ENCODE results near the gene MOB2.

MOB2 gene

GRCh38 chr11:1468473-1469066, 18.0 kb downstream of the MOB2 start:
- no peak for TF ChIP-seq OSR1 (CRISPR knock-in tag; IDR thresholded peaks at IDR 0.05)
- TF ChIP-seq POU6F1 (CRISPR knock-in tag; IDR thresholded peaks at IDR 0.05; ENCODE audit: borderline replicate concordance, low read depth), result no peak
- TF ChIP-seq CSDC2 (CRISPR knock-in tag; IDR thresholded peaks at IDR 0.05), result no peak
- TF ChIP-seq ZNF70 (CRISPR knock-in tag; IDR thresholded peaks at IDR 0.05), result no peak
- no peak for TF ChIP-seq TOX (CRISPR knock-in tag; IDR thresholded peaks at IDR 0.05; ENCODE audit: borderline replicate concordance)
- TF ChIP-seq TSHZ2 (CRISPR knock-in tag; IDR thresholded peaks at IDR 0.05), result no peak
- no peak for TF ChIP-seq ISL1 (CRISPR knock-in tag; IDR thresholded peaks at IDR 0.05)
- no peak for TF ChIP-seq ZNF565 (CRISPR knock-in tag; conservative IDR thresholded peaks at IDR 0.05; ENCODE audit: low read depth)
- TF ChIP-seq GLIS3 (CRISPR knock-in tag; IDR thresholded peaks at IDR 0.05), result no peak
- no peak for TF ChIP-seq CREB5 (CRISPR knock-in tag; IDR thresholded peaks at IDR 0.05; ENCODE audit: low read depth)
- no peak for TF ChIP-seq BACH2 (CRISPR knock-in tag; IDR thresholded peaks at IDR 0.05; ENCODE audit: borderline replicate concordance)
- TF ChIP-seq ARNTL (CRISPR knock-in tag; IDR thresholded peaks at IDR 0.05; ENCODE audit: borderline replicate concordance, low read depth), result no peak
- no peak for TF ChIP-seq ESRRG (CRISPR knock-in tag; IDR thresholded peaks at IDR 0.05)
- no peak for TF ChIP-seq TCF4 (CRISPR knock-in tag; IDR thresholded peaks at IDR 0.05; ENCODE audit: borderline replicate concordance)
- TF ChIP-seq ZFP30 (CRISPR knock-in tag; IDR thresholded peaks at IDR 0.05), result no peak
- no peak for TF ChIP-seq ZNF8 (CRISPR knock-in tag; IDR thresholded peaks at IDR 0.05)
- no peak for TF ChIP-seq ZFP3 (CRISPR knock-in tag; IDR thresholded peaks at IDR 0.05)
- no peak for TF ChIP-seq SNAI2 (CRISPR knock-in tag; IDR thresholded peaks at IDR 0.05)
- no peak for TF ChIP-seq RARB (CRISPR knock-in tag; IDR thresholded peaks at IDR 0.05)
- TF ChIP-seq CSRNP3 (CRISPR knock-in tag; IDR thresholded peaks at IDR 0.05), result no peak
- ATAC-seq, result no peak

GRCh38 chr11:1468002-1468401, 18.6 kb downstream of the MOB2 start:
- no peak; the same call in 2 of the 3 replicates for ATAC-seq
- TF ChIP-seq ZFP3 (CRISPR knock-in tag; IDR thresholded peaks at IDR 0.05) (no peak), ARNTL (CRISPR knock-in tag; IDR thresholded peaks at IDR 0.05; ENCODE audit: borderline replicate concordance, low read depth) (no peak), PATZ1 (CRISPR knock-in tag; IDR thresholded peaks at IDR 0.05; ENCODE audit: borderline replicate concordance) (no peak), ZC3H10 (CRISPR knock-in tag; IDR thresholded peaks at IDR 0.05) (no peak), RARB (CRISPR knock-in tag; IDR thresholded peaks at IDR 0.05) (no peak), TSHZ2 (CRISPR knock-in tag; IDR thresholded peaks at IDR 0.05) (no peak), CSDC2 (CRISPR knock-in tag; IDR thresholded peaks at IDR 0.05) (no peak), SNAI2 (CRISPR knock-in tag; IDR thresholded peaks at IDR 0.05) (no peak), CSRNP3 (CRISPR knock-in tag; IDR thresholded peaks at IDR 0.05) (no peak), ZNF8 (CRISPR knock-in tag; IDR thresholded peaks at IDR 0.05) (no peak), OSR1 (CRISPR knock-in tag; IDR thresholded peaks at IDR 0.05) (no peak), ISL1 (CRISPR knock-in tag; IDR thresholded peaks at IDR 0.05) (no peak), ZFP30 (CRISPR knock-in tag; IDR thresholded peaks at IDR 0.05) (no peak), TCF4 (CRISPR knock-in tag; IDR thresholded peaks at IDR 0.05; ENCODE audit: borderline replicate concordance) (no peak), PPARA (CRISPR knock-in tag; IDR thresholded peaks at IDR 0.05; ENCODE audit: borderline replicate concordance) (no peak), ZNF565 (CRISPR knock-in tag; conservative IDR thresholded peaks at IDR 0.05; ENCODE audit: low read depth) (no peak), TOX (CRISPR knock-in tag; IDR thresholded peaks at IDR 0.05; ENCODE audit: borderline replicate concordance) (no peak), ESRRG (CRISPR knock-in tag; IDR thresholded peaks at IDR 0.05) (no peak)
